Skin epidermis (tissue), 12 donors: ENCODE data around the gene SOX15.

ENCODE experiments used
- H3K27ac ChIP-seq, 21 experiments: fragments of 200-600 bp; sonication (generic) in 11 of 21; one replicate each; pipeline ENCODE4 v1.5.0; 2020; ENCODE audit warnings: mild to moderate bottlenecking in 3 of 21, inconsistent platforms in 2 of 21, moderate library complexity in 2 of 21
- H3K4me3 ChIP-seq, 7 experiments: fragments of 200-600 bp; sonication (generic) in 2 of 7; one replicate each; pipeline ENCODE4 v1.5.0; 2020; ENCODE audit warnings: inconsistent platforms in 2 of 7, mild to moderate bottlenecking in 2 of 7, moderate library complexity in 1 of 7

The SOX15 gene

GRCh38 chr17:7538891-7539545, 50.9 kb downstream of the SOX15 start:
- no peak overlapping the region for H3K4me3 ChIP-seq
- no peak overlapping the region for H3K27ac ChIP-seq
